ENCODE results near the gene IP6K1.
"Not testable (repeated sequence)": the region's sequence is repeated elsewhere in the genome, so short reads cannot be mapped to it uniquely, and the experiment has no call there.

DNA sequence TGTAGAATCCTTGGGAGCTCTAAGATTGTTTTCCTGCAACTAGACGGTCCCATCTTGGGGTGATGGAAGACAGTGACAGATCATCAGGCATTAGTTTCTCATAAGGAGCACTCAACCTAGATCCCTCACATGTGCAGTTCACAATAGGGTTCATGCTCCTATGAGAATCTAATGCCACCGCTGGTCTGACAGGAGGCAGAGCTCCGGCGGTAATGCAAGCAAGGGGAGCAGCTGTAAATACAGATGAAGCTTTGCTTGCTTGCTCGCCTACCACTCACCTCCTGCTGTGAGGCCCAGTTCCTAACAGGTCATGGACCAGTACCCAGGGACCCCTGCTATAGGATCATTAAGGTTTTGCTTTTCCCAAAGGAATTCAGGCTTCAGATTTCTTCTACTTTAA is 37.5 kb downstream of the IP6K1 start:
- not testable (repeated sequence) for TF ChIP-seq EP300, POLR2A, POLR2AphosphoS5 (IDR thresholded peaks at IDR 0.05)
- TF ChIP-seq, protein P1, sequence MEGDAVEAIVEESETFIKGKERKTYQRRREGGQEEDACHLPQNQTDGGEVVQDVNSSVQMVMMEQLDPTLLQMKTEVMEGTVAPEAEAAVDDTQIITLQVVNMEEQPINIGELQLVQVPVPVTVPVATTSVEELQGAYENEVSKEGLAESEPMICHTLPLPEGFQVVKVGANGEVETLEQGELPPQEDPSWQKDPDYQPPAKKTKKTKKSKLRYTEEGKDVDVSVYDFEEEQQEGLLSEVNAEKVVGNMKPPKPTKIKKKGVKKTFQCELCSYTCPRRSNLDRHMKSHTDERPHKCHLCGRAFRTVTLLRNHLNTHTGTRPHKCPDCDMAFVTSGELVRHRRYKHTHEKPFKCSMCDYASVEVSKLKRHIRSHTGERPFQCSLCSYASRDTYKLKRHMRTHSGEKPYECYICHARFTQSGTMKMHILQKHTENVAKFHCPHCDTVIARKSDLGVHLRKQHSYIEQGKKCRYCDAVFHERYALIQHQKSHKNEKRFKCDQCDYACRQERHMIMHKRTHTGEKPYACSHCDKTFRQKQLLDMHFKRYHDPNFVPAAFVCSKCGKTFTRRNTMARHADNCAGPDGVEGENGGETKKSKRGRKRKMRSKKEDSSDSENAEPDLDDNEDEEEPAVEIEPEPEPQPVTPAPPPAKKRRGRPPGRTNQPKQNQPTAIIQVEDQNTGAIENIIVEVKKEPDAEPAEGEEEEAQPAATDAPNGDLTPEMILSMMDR (IDR thresholded peaks at IDR 0.05), result not testable (repeated sequence)
